GM12874 (cell line): Measurements from ENCODE around the gene PSMA3.

Source experiments
- CTCF ChIP-seq: IDR thresholded peaks from 2 replicates; pipeline ENCODE4 v1.5.1; 2011; ENCODE audit warnings: low read depth, mild to moderate bottlenecking, control low read depth, low read length, moderate library complexity; ENCODE audit not compliant: insufficient read depth

PSMA3 gene

GRCh38 chr14:58285132-58285531, 40.5 kb downstream of the PSMA3 start:
- no peak for TF ChIP-seq CTCF

DNA sequence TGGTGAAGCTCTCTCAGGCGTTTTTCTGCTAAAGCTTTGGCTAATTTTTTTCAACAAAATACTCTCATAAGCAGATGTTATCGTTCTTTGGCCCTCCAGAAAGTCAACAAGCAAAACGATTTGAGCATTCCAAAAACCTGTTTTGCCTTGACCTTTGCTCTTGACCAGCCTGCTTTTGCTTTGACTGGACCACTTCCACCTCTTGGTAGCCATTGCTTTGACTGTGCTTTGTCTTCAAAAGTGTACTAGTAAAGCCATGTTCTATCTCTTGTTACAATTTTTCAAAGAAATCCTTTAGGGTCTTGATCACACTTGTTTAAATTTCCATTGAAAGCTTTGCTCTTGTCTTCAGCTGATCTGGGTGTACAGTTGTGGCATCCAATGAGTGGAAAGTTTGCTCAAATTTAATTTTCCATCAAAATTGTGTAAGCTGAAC, 43.0 kb downstream of the PSMA3 start:
- no peak for TF ChIP-seq CTCF

GRCh38 chr14:58288106-58288792, 43.6 kb downstream of the PSMA3 start:
- no peak for TF ChIP-seq CTCF

GRCh38 chr14:58291646-58292045, 47.0 kb downstream of the PSMA3 start:
- TF ChIP-seq CTCF = no peak

GRCh38 chr14:58292187-58292586, 47.5 kb downstream of the PSMA3 start:
- no peak for TF ChIP-seq CTCF

DNA sequence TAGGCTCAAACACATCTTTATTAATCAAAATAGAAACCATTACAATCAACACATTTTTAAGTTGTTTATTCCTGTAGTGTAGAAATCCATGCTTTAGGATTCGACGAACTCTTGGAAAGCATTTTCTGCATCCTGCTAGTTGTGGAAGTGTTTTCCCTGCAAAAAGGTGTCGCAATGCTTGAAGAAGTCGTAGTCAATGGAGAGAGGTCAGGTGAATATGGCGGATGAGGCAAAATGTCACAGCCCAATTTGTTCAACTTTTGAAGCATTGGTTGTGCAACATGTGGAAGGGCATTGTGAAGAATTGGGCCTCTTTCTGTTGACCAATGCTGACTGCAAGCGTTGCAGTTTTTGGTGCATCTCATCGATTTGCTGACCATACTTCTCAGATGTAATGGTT, 49.6 kb downstream of the PSMA3 start:
- no peak for TF ChIP-seq CTCF

DNA sequence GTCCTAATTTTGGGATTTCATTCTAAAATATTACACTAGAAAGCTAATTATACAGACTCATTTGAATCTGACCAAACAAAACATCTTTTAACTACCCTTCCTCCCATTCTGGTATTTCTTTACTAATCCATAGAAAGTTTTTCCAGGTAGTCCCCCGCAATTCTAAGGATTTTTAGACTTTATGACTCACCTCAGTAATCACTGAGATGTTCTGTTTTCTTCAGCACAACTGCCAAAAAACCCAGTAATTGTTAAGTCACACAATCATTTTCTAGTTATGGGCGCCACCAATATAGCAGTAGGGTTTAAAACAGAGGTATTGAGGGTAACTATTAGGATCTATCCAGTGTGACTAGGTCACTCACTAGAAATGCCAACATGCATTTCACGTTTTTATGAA, 52.1 kb downstream of the PSMA3 start:
- TF ChIP-seq CTCF = no peak

- no peak for TF ChIP-seq CTCF
Observed at GRCh38 chr14:58297412-58297761, 52.7 kb downstream of the PSMA3 start.
